Measurements from ENCODE around the gene RIC1. TPM values are rescaled to one million over a fixed set of nuclear protein-coding genes. Genes with fewer than 3 reads are reported as not detected.

Gene RIC1
- total and polyA plus RNA-seq, 2 of the 13 experiments (the other 11 are each of a cell fraction or from before 2014, with no cell fraction given): 18.2 to 19.0 TPM

GRCh38 chr9:5620494-5620893 is 8.4 kb upstream of the RIC1 start:
- H3K4me3 ChIP-seq (replicated peaks in 1 of 3; ENCODE audit: insufficient read depth in 1 of 3, low read depth in 2 of 3, low read length in 3 of 3): no peak overlapping the region
- H3K4me2 ChIP-seq (ENCODE audit: low read depth, low read length): no peak overlapping the region
- TF ChIP-seq MED13 (CRISPR knock-in tag; IDR thresholded peaks at IDR 0.05) (no peak), ZNF674 (CRISPR knock-in tag; IDR thresholded peaks at IDR 0.05; ENCODE audit: low read depth) (no peak), FIP1L1 (IDR thresholded peaks at IDR 0.05; ENCODE audit: borderline replicate concordance, insufficient read depth, low read depth, low read length) (no peak), YY1 (IDR thresholded peaks at IDR 0.05; ENCODE audit: insufficient read depth, insufficient replicate concordance, low read depth, low read length) (no peak)
- TF ChIP-seq, protein P1, sequence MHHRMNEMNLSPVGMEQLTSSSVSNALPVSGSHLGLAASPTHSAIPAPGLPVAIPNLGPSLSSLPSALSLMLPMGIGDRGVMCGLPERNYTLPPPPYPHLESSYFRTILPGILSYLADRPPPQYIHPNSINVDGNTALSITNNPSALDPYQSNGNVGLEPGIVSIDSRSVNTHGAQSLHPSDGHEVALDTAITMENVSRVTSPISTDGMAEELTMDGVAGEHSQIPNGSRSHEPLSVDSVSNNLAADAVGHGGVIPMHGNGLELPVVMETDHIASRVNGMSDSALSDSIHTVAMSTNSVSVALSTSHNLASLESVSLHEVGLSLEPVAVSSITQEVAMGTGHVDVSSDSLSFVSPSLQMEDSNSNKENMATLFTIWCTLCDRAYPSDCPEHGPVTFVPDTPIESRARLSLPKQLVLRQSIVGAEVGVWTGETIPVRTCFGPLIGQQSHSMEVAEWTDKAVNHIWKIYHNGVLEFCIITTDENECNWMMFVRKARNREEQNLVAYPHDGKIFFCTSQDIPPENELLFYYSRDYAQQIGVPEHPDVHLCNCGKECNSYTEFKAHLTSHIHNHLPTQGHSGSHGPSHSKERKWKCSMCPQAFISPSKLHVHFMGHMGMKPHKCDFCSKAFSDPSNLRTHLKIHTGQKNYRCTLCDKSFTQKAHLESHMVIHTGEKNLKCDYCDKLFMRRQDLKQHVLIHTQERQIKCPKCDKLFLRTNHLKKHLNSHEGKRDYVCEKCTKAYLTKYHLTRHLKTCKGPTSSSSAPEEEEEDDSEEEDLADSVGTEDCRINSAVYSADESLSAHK (CRISPR knock-in tag; IDR thresholded peaks at IDR 0.05; ENCODE audit: borderline replicate concordance): no peak
- TF ChIP-seq, protein P2, sequence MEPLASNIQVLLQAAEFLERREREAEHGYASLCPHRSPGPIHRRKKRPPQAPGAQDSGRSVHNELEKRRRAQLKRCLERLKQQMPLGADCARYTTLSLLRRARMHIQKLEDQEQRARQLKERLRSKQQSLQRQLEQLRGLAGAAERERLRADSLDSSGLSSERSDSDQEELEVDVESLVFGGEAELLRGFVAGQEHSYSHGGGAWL (CRISPR knock-in tag; IDR thresholded peaks at IDR 0.05): no peak
- ChIA-PET CTCF (ENCODE audit: low intra/inter-chr PET ratio, low total read pairs) (no interaction called here), POLR2A (no interaction called here)
- no peaks in the 10 kb centered on the region for H3K9me3 ChIP-seq (ENCODE audit: low read length)
- no peaks in the 10 kb centered on the region for H3K4me1 ChIP-seq (ENCODE audit: insufficient read depth, low read length)
- H3K9ac ChIP-seq (ENCODE audit: insufficient read depth, low read depth, low read length): no peak overlapping the region
- H2AFZ ChIP-seq (ENCODE audit: low read length): no peak overlapping the region
- DNase-seq (ENCODE audit: low spot score): no peak
- BruUV-seq (replicated peaks): no TSS peak
- FAIRE-seq: no peak
- no peaks in the 10 kb centered on the region for H3K27me3 ChIP-seq (ENCODE audit: control insufficient read depth in 1 of 2, insufficient read depth in 2 of 2, low read length in 2 of 2)
- no peak for ATAC-seq
- intact Hi-C loops (cut with micrococcal nuclease; ENCODE audit: unreplicated experiment): no loop called here
- H3K79me2 ChIP-seq (ENCODE audit: insufficient read depth, low read length): no peaks in the 10 kb centered on the region
- H4K20me1 ChIP-seq (ENCODE audit: insufficient read depth, low read length): no peaks in the 10 kb centered on the region
- no peaks in the 10 kb centered on the region for H3K36me3 ChIP-seq (replicated peaks in 1 of 2; ENCODE audit: control insufficient read depth in 1 of 2, insufficient read depth in 2 of 2, low read length in 2 of 2)
- no peak overlapping the region for H3K27ac ChIP-seq (ENCODE audit: extremely low read length, insufficient read depth, low read length)
- 94% methylated on average over 2 of the region's 2 CpGs for whole genome bisulfite sequencing (ENCODE audit: low lambda C conversion rate)
- in situ Hi-C loops (cut with HindIII; ENCODE audit: extremely low pct_ligation_motif_present, low pct_unique_long_range_greater_than_20kb): no loop called here
